Measurements from ENCODE around the gene GCNT1. TPM values are rescaled to one million over a fixed set of nuclear protein-coding genes. Genes with fewer than 3 reads are reported as not detected.
A peak's percentile ranks its signal among the peaks of the same experiment; 100 is the strongest.

Gene GCNT1
- total and polyA plus RNA-seq, 2 of the 13 experiments (the other 11 are each of a cell fraction or from before 2014, with no cell fraction given): 0.55 to 1.7 TPM

DNA sequence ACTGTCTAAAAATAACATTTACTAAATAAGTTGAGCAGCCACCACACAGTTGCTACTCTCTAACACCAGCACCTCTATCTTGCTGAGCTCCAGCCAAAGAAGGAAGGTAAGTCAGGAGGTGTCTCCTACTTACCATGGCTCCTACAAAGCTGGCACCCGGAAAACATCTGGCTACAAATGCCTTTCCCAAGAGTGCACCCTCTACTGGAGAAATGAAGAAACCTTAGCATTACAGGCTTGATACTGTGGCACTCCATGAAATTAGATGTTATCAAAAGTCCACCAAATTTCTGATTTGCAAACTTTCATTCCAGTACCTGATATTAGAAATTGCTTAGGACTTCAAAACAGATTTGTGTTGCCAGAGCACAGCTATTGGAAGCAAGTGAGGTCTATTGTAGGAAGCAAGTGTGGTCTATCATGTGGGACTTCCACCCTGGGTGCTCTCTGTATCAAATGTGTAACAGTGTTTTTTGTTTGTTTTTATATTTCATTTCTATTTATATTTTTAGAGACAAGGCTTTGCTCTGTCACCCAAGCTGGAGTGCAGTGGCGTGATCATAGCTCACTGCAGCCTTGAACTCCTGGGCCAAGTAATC lies 39.1 kb upstream of the GCNT1 start:
- Histone ChIP-seq H3K9ac (ENCODE audit: insufficient read depth, low read depth, low read length) (no peak overlapping the region), H3K27me3 (ENCODE audit: control insufficient read depth in 1 of 2, insufficient read depth in 2 of 2, low read length in 2 of 2) (no peaks in the 10 kb centered on the region), H3K4me1 (ENCODE audit: insufficient read depth, low read length) (peaks cover 80% of the 10 kb centered on the region), H4K20me1 (ENCODE audit: insufficient read depth, low read length) (no peaks in the 10 kb centered on the region), H3K4me2 (ENCODE audit: low read depth, low read length) (no peak overlapping the region; the same call in 1 of the 2 replicates), H3K9me3 (ENCODE audit: low read length) (no peaks in the 10 kb centered on the region), H3K4me3 (replicated peaks in 1 of 3; ENCODE audit: insufficient read depth in 1 of 3, low read depth in 2 of 3, low read length in 3 of 3) (no peak overlapping the region), H2AFZ (ENCODE audit: low read length) (no peak overlapping the region), H3K79me2 (ENCODE audit: insufficient read depth, low read length) (no peaks in the 10 kb centered on the region), H3K36me3 (replicated peaks in 1 of 2; ENCODE audit: control insufficient read depth in 1 of 2, insufficient read depth in 2 of 2, low read length in 2 of 2) (no peaks in the 10 kb centered on the region), H3K27ac (ENCODE audit: extremely low read length, insufficient read depth, low read length) (no peak overlapping the region)
- ChIA-PET POLR2A (interaction anchor here (1.1 kb wide), 1 partner anchor 25 kb away, joined by 7 read pairs; the partner anchor contains the start of gene RFK), CTCF (ENCODE audit: low intra/inter-chr PET ratio, low total read pairs) (no interaction called here)
- peak; percentile 52; the same call in 2 of the 3 replicates for ATAC-seq
- DNase-seq (ENCODE audit: low spot score): peak; percentile 36
- intact Hi-C loops (cut with micrococcal nuclease; ENCODE audit: unreplicated experiment): loop anchor here (2.0 kb wide), 1 partner anchor 17 kb away; no protein-coding TSS in a partner anchor
- in situ Hi-C loops (cut with HindIII; ENCODE audit: extremely low pct_ligation_motif_present, low pct_unique_long_range_greater_than_20kb): no loop called here
- BruUV-seq (replicated peaks): no TSS peak
- 71% methylated on average over 2 of the region's 2 CpGs for WGBS (ENCODE audit: low lambda C conversion rate)
- peak; percentile 60 for FAIRE-seq
- no peak for TF ChIP-seq SNAI1 (CRISPR knock-in tag; IDR thresholded peaks at IDR 0.05; ENCODE audit: borderline replicate concordance)
- TF ChIP-seq GPBP1L1 (CRISPR knock-in tag; IDR thresholded peaks at IDR 0.05): no peak
- no peak for TF ChIP-seq SETDB1 (CRISPR knock-in tag; IDR thresholded peaks at IDR 0.05; ENCODE audit: borderline replicate concordance)
- TF ChIP-seq, protein P1, sequence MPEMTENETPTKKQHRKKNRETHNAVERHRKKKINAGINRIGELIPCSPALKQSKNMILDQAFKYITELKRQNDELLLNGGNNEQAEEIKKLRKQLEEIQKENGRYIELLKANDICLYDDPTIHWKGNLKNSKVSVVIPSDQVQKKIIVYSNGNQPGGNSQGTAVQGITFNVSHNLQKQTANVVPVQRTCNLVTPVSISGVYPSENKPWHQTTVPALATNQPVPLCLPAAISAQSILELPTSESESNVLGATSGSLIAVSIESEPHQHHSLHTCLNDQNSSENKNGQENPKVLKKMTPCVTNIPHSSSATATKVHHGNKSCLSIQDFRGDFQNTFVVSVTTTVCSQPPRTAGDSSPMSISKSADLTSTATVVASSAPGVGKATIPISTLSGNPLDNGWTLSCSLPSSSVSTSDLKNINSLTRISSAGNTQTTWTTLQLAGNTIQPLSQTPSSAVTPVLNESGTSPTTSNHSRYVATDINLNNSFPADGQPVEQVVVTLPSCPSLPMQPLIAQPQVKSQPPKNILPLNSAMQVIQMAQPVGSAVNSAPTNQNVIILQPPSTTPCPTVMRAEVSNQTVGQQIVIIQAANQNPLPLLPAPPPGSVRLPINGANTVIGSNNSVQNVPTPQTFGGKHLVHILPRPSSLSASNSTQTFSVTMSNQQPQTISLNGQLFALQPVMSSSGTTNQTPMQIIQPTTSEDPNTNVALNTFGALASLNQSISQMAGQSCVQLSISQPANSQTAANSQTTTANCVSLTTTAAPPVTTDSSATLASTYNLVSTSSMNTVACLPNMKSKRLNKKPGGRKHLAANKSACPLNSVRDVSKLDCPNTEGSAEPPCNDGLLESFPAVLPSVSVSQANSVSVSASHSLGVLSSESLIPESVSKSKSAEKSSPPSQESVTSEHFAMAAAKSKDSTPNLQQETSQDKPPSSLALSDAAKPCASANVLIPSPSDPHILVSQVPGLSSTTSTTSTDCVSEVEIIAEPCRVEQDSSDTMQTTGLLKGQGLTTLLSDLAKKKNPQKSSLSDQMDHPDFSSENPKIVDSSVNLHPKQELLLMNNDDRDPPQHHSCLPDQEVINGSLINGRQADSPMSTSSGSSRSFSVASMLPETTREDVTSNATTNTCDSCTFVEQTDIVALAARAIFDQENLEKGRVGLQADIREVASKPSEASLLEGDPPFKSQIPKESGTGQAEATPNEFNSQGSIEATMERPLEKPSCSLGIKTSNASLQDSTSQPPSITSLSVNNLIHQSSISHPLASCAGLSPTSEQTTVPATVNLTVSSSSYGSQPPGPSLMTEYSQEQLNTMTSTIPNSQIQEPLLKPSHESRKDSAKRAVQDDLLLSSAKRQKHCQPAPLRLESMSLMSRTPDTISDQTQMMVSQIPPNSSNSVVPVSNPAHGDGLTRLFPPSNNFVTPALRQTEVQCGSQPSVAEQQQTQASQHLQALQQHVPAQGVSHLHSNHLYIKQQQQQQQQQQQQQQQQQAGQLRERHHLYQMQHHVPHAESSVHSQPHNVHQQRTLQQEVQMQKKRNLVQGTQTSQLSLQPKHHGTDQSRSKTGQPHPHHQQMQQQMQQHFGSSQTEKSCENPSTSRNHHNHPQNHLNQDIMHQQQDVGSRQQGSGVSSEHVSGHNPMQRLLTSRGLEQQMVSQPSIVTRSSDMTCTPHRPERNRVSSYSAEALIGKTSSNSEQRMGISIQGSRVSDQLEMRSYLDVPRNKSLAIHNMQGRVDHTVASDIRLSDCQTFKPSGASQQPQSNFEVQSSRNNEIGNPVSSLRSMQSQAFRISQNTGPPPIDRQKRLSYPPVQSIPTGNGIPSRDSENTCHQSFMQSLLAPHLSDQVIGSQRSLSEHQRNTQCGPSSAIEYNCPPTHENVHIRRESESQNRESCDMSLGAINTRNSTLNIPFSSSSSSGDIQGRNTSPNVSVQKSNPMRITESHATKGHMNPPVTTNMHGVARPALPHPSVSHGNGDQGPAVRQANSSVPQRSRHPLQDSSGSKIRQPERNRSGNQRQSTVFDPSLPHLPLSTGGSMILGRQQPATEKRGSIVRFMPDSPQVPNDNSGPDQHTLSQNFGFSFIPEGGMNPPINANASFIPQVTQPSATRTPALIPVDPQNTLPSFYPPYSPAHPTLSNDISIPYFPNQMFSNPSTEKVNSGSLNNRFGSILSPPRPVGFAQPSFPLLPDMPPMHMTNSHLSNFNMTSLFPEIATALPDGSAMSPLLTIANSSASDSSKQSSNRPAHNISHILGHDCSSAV (CRISPR knock-in tag; IDR thresholded peaks at IDR 0.05; ENCODE audit: borderline replicate concordance): no peak
- no peak for TF ChIP-seq KDM4B (CRISPR knock-in tag; IDR thresholded peaks at IDR 0.05)
- TF ChIP-seq ZNF557 (CRISPR knock-in tag; IDR thresholded peaks at IDR 0.05): no peak
- TF ChIP-seq, protein P2, sequence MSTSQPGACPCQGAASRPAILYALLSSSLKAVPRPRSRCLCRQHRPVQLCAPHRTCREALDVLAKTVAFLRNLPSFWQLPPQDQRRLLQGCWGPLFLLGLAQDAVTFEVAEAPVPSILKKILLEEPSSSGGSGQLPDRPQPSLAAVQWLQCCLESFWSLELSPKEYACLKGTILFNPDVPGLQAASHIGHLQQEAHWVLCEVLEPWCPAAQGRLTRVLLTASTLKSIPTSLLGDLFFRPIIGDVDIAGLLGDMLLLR (CRISPR knock-in tag; IDR thresholded peaks at IDR 0.05): no peak
- no peak for TF ChIP-seq MEF2D (CRISPR knock-in tag; IDR thresholded peaks at IDR 0.05)
- no peak for TF ChIP-seq IRF1 (CRISPR knock-in tag; IDR thresholded peaks at IDR 0.05; ENCODE audit: low read depth)
- TF ChIP-seq SP140L (CRISPR knock-in tag; IDR thresholded peaks at IDR 0.05; ENCODE audit: borderline replicate concordance): no peak
- TF ChIP-seq ARNT (IDR thresholded peaks at IDR 0.05): no peak
- no peak for TF ChIP-seq NRL (CRISPR knock-in tag; IDR thresholded peaks at IDR 0.05; ENCODE audit: borderline replicate concordance)
- no peak for TF ChIP-seq ZFYVE20 (CRISPR knock-in tag; IDR thresholded peaks at IDR 0.05; ENCODE audit: borderline replicate concordance, low read depth)
- TF ChIP-seq POLR2AphosphoS5 (IDR thresholded peaks at IDR 0.05; ENCODE audit: low read depth, low read length): no peak
